ENCODE data around the gene GBA3. TPM values are rescaled to one million over a fixed set of nuclear protein-coding genes. Genes with fewer than 3 reads are reported as not detected.

GBA3 gene
- total RNA-seq, 6 experiments from 2014 or later, result not detected

- no peaks in the 10 kb centered on the region for H3K36me3 Mint-ChIP-seq (ENCODE audit: low read depth)
- no peak overlapping the region for H3K27ac Mint-ChIP-seq
- H3K27me3 Mint-ChIP-seq (ENCODE audit: insufficient read depth), result no peaks in the 10 kb centered on the region
- no peaks in the 10 kb centered on the region for H3K4me1 Mint-ChIP-seq (ENCODE audit: low read depth)
- no peaks in the 10 kb centered on the region for H3K9me3 Mint-ChIP-seq
- no peak overlapping the region for H3K4me3 Mint-ChIP-seq
- no peak for TF ChIP-seq CTCF (IDR thresholded peaks at IDR 0.05)
- no peak for DNase-seq
These were observed 39.0 kb upstream of the GBA3 start for GRCh38 chr4:22653752-22654151.

GRCh38 chr4:22661443-22661842 is 31.3 kb upstream of the GBA3 start:
- DNase-seq, result peak; percentile 8
- Mint-ChIP-seq H3K27ac (no peak overlapping the region), H3K4me1 (ENCODE audit: low read depth) (peaks cover 5% of the 10 kb centered on the region; the same call in 1 of the 2 replicates)

GRCh38 chr4:22667332-22667940 is 25.3 kb upstream of the GBA3 start:
- no peak overlapping the region for H3K4me3 Mint-ChIP-seq
- DNase-seq, result no peak

More at GRCh38 chr4:22661443-22661842, 31.3 kb upstream of the GBA3 start:
- no peaks in the 10 kb centered on the region; the same call in none of the 2 replicates for H3K27me3 Mint-ChIP-seq (ENCODE audit: insufficient read depth)
- H3K36me3 Mint-ChIP-seq (ENCODE audit: low read depth), result no peaks in the 10 kb centered on the region
- TF ChIP-seq CTCF (IDR thresholded peaks at IDR 0.05), result no peak
- no peaks in the 10 kb centered on the region for H3K9me3 Mint-ChIP-seq
- no peak overlapping the region for H3K4me3 Mint-ChIP-seq

GRCh38 chr4:22668301-22668700 is 24.4 kb upstream of the GBA3 start:
- H3K4me1 Mint-ChIP-seq (ENCODE audit: low read depth), result no peaks in the 10 kb centered on the region
- no peaks in the 10 kb centered on the region; the same call in 1 of the 2 replicates for H3K27me3 Mint-ChIP-seq (ENCODE audit: insufficient read depth)
- no peak overlapping the region for H3K4me3 Mint-ChIP-seq
- no peaks in the 10 kb centered on the region for H3K36me3 Mint-ChIP-seq (ENCODE audit: low read depth)
- no peak for DNase-seq
- TF ChIP-seq CTCF (IDR thresholded peaks at IDR 0.05), result no peak
- no peaks in the 10 kb centered on the region for H3K9me3 Mint-ChIP-seq
- H3K27ac Mint-ChIP-seq, result no peak overlapping the region

More at GRCh38 chr4:22667332-22667940, 25.3 kb upstream of the GBA3 start:
- no peak overlapping the region for H3K27ac Mint-ChIP-seq
- TF ChIP-seq CTCF (IDR thresholded peaks at IDR 0.05), result no peak
- H3K36me3 Mint-ChIP-seq (ENCODE audit: low read depth), result no peaks in the 10 kb centered on the region
- no peaks in the 10 kb centered on the region; the same call in none of the 2 replicates for H3K27me3 Mint-ChIP-seq (ENCODE audit: insufficient read depth)
- no peaks in the 10 kb centered on the region for H3K4me1 Mint-ChIP-seq (ENCODE audit: low read depth)
- H3K9me3 Mint-ChIP-seq, result no peaks in the 10 kb centered on the region

GRCh38 chr4:22668702-22669101 is 24.0 kb upstream of the GBA3 start:
- no peaks in the 10 kb centered on the region for H3K4me1 Mint-ChIP-seq (ENCODE audit: low read depth)
- no peaks in the 10 kb centered on the region for H3K9me3 Mint-ChIP-seq
- TF ChIP-seq CTCF (IDR thresholded peaks at IDR 0.05), result no peak
- H3K4me3 Mint-ChIP-seq, result no peak overlapping the region
- H3K36me3 Mint-ChIP-seq (ENCODE audit: low read depth), result no peaks in the 10 kb centered on the region
- H3K27ac Mint-ChIP-seq, result no peak overlapping the region
- no peak for DNase-seq
- no peaks in the 10 kb centered on the region; the same call in 1 of the 2 replicates for H3K27me3 Mint-ChIP-seq (ENCODE audit: insufficient read depth)

Data from HFFc6 (cell line).